ENCODE measurements around the gene ATXN10. TPM values are rescaled to one million over a fixed set of nuclear protein-coding genes. Genes with fewer than 3 reads are reported as not detected.

The ATXN10 gene
- total RNA-seq, 1 experiment from 2014 or later: 135 TPM

GRCh38 chr22:45644714-45645113 is 26.9 kb upstream of the ATXN10 start (continued):
- TF ChIP-seq REST (IDR thresholded peaks at IDR 0.05; ENCODE audit: low read depth) (no peak), EZH2phosphoT487 (IDR thresholded peaks at IDR 0.05; ENCODE audit: borderline replicate concordance) (no peak), YY1 (IDR thresholded peaks at IDR 0.05; ENCODE audit: extremely low read depth, insufficient replicate concordance, low read depth, low read length) (no peak), ZBTB33 (IDR thresholded peaks at IDR 0.05; ENCODE audit: extremely low read depth, insufficient replicate concordance, low read length) (no peak), ATF3 (IDR thresholded peaks at IDR 0.05) (no peak)

- no peaks in the 10 kb centered on the region for H3K9me3 ChIP-seq (ENCODE audit: control insufficient read depth in 1 of 2, insufficient read depth in 1 of 2, low read depth in 1 of 2, low read length in 2 of 2)
- no peak overlapping the region for H3K4me3 ChIP-seq (replicated peaks in 1 of 2; ENCODE audit: low read depth in 1 of 2, low read length in 2 of 2)
- BruUV-seq (replicated peaks): no TSS peak
- ChIA-PET POLR2A (no interaction called here), RAD21 (ENCODE audit: low non-redundant PET in 1 of 2, low total read pairs in 2 of 2, uncharacterized antibody in 2 of 2, unreplicated experiment in 2 of 2) (interaction anchor here in 1 of 2 experiments (0.6 kb wide), 1 partner anchor 388 kb away, joined by 3 read pairs; no protein-coding TSS in a partner anchor), CTCF (interaction anchor here (0.7 to 1.5 kb wide), 5 partner anchors 36 to 324 kb away, joined by 3 to 5 read pairs (median 3); no protein-coding TSS in a partner anchor)
- H3K27me3 ChIP-seq (ENCODE audit: insufficient read depth, low read length): no peaks in the 10 kb centered on the region
- DNase-seq (ENCODE audit: low read depth, low spot score): no peak
- ATAC-seq: peak; percentile 15
- peak overlapping the region; percentile 25; the same call in 1 of the 2 replicates for H3K9ac ChIP-seq (ENCODE audit: low read length)
- H3K4me2 ChIP-seq (ENCODE audit: low read length): peak overlapping the region; percentile 52
- H3K9me2 ChIP-seq (ENCODE audit: insufficient read depth): no peaks in the 10 kb centered on the region
- intact Hi-C loops (cut with micrococcal nuclease): loop anchor here (1.0 to 10.0 kb wide), 2 partner anchors 220 to 332 kb away; partner anchors contain the start of gene WNT7B
- peak overlapping the region; percentile 17 for H2AFZ ChIP-seq (ENCODE audit: low read depth, low read length, poor library complexity, severe bottlenecking)
- H3K27ac ChIP-seq (ENCODE audit: low read depth, low read length): no peak overlapping the region
- no peaks in the 10 kb centered on the region for H3K79me2 ChIP-seq (ENCODE audit: insufficient read depth, low read length)
- H4K20me1 ChIP-seq (ENCODE audit: insufficient read depth): no peaks in the 10 kb centered on the region
- H3K36me3 ChIP-seq (ENCODE audit: control insufficient read depth in 1 of 2, insufficient read depth in 2 of 2, low read length in 2 of 2): no peaks in the 10 kb centered on the region
- H3K4me1 ChIP-seq (ENCODE audit: control insufficient read depth in 1 of 2, insufficient read depth in 2 of 2, low read length in 2 of 2): peaks cover 0 to 25% of the 10 kb centered on the region in 2 experiments; a peak in 3 of 4 replicates
- TF ChIP-seq FOSL1 (IDR thresholded peaks at IDR 0.05; ENCODE audit: low read depth) (no peak), CTCF (IDR thresholded peaks at IDR 0.05 in 2 of 3, conservative IDR thresholded peaks at IDR 0.05 in 1 of 3; ENCODE audit: borderline replicate concordance in 1 of 3, insufficient read depth in 1 of 3, low read depth in 2 of 3, low read length in 2 of 3) (no peak), POLR2AphosphoS5 (IDR thresholded peaks at IDR 0.05; ENCODE audit: low read depth, low read length) (no peak), ELF1 (IDR thresholded peaks at IDR 0.05; ENCODE audit: borderline replicate concordance, low read depth) (no peak), JUND (IDR thresholded peaks at IDR 0.05) (no peak), YY1 (IDR thresholded peaks at IDR 0.05; ENCODE audit: extremely low read depth, insufficient replicate concordance, low read depth, low read length) (no peak), ATF3 (IDR thresholded peaks at IDR 0.05) (no peak), EZH2phosphoT487 (IDR thresholded peaks at IDR 0.05; ENCODE audit: borderline replicate concordance) (no peak), POLR2A (IDR thresholded peaks at IDR 0.05; ENCODE audit: borderline replicate concordance, extremely low read depth, insufficient read depth, insufficient read length) (no peak)
Observed at GRCh38 chr22:45645150-45645525, 26.5 kb upstream of the ATXN10 start.
